Left forelimb (tissue), 1 donor: ENCODE measurements around the gene IFT88.

Source experiments
- DNase-seq: peaks from one replicate; pipeline ENCODE4 v3.0.0-alpha.2; 2018; ENCODE audit warnings: low spot score

Gene IFT88

GRCh38 chr13:20566898-20567874 lies at the start of gene IFT88:
IFT88 (plus strand) TSS chr13:20567157; CDS start chr13:20574386, 7,229 bp downstream.
- peak; percentile 97 for DNase-seq

GRCh38 chr13:20518660-20519100 lies 48.3 kb upstream of the IFT88 start:
- no peak for DNase-seq

- DNase-seq = no peak
These were observed 47.1 kb upstream of the IFT88 start for GRCh38 chr13:20519875-20520274.

GRCh38 chr13:20521364-20522115 lies 45.4 kb upstream of the IFT88 start:
- DNase-seq = no peak

- DNase-seq = no peak
These were observed 41.8 kb upstream of the IFT88 start for GRCh38 chr13:20525144-20525600.

- peak; percentile 78 for DNase-seq
These were observed 41.1 kb upstream of the IFT88 start, which contains the start of gene CRYL1 for GRCh38 chr13:20525601-20526544. CRYL1 (minus strand) TSS chr13:20525857; CDS start chr13:20525794, 63 bp downstream.

- DNase-seq = no peak
These were observed 40.3 kb upstream of the IFT88 start for GRCh38 chr13:20526664-20527063.

GRCh38 chr13:20528452-20528851 lies 38.5 kb upstream of the IFT88 start:
- DNase-seq = no peak

- no peak for DNase-seq
These were observed 32.8 kb upstream of the IFT88 start for GRCh38 chr13:20534038-20534608.

GRCh38 chr13:20536992-20537391 lies 30.0 kb upstream of the IFT88 start:
- no peak for DNase-seq

GRCh38 chr13:20544201-20544923 lies 22.6 kb upstream of the IFT88 start:
- DNase-seq = no peak

GRCh38 chr13:20546556-20546955 lies 20.4 kb upstream of the IFT88 start:
- DNase-seq = no peak

- DNase-seq = no peak
These were observed 19.5 kb upstream of the IFT88 start for GRCh38 chr13:20547479-20547908.

GRCh38 chr13:20550799-20551198 lies 16.2 kb upstream of the IFT88 start:
- DNase-seq = no peak

- DNase-seq = no peak
These were observed 13.6 kb upstream of the IFT88 start for GRCh38 chr13:20553311-20553710.

GRCh38 chr13:20558982-20559381 lies 8.0 kb upstream of the IFT88 start:
- no peak for DNase-seq

- no peak for DNase-seq
These were observed 7.1 kb upstream of the IFT88 start for GRCh38 chr13:20559659-20560356.

- DNase-seq = no peak
These were observed 5.2 kb upstream of the IFT88 start for GRCh38 chr13:20561741-20562140.

GRCh38 chr13:20565115-20565736 lies 1.7 kb upstream of the IFT88 start:
- DNase-seq = no peak
